HG03571 (cell line): ENCODE data around the gene STPG4.
"Not testable (repeated sequence)": the region's sequence is repeated elsewhere in the genome, so short reads cannot be mapped to it uniquely, and the experiment has no call there.

Source experiments
- ATAC-seq: cut with Tn5 transposase; IDR thresholded peaks from one replicate; pipeline ENCODE4 v1.9.1; 2021; ENCODE audit not compliant: unreplicated experiment

The STPG4 gene

GRCh38 chr2:47173986-47174732 lies 19.1 kb upstream of the STPG4 start:
- no peak for ATAC-seq

DNA sequence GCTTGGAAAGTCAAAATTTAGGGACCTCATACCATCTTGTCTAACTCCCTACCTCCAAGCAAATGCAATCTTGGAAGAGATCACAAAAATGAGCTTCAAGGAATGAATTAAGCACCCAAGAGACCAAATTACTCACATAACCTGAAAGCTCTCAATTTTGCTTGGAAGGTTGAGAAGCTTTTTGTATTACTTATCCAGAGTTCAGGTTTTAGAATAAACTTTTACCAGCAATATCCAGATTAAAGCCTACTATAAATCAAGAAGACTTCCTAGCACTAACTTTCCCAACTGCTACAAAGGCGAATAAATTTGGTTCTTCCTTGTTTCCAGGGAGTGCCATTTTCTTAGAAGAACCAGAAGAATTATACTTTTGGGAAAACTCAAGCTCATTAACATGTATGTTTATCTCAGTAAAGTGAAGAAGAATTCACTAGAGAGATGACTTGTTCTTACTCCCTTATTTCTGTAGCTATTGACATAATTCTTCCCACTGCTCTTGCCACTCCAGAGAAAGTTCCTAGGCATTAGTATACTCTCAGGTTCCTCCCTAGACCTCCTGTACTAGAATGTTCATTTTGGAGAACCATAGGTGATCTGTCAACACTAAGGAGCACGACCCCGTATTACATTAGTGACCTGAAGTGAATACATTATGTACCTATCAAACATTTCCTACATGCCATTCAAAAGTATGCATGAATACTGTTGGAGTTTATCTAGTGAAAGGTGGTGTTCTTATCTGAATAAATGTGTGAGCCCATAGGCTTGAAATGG lies 18.0 kb upstream of the STPG4 start:
- ATAC-seq = no peak

GRCh38 chr2:47172156-47172921 lies 17.2 kb upstream of the STPG4 start:
- no peak for ATAC-seq

DNA sequence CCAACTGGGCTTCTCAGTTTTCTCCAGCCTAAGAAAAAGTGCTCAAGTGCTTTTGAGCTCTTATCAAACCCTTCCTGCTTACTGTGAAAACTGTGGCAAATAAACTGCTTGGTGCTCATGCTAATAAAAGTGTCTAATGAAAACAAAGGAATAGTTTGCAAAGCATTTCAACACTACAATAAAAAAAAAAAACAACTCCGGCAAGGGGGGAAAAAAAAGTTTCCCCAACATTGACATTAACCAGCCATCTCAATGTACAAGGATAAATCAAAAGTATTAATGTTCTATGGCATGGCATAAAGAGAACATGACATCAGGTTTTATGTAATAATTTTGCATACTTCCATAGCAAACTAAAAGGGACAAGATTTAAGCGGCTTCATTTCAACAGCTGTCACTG lies 14.7 kb upstream of the STPG4 start:
- no peak for ATAC-seq

DNA sequence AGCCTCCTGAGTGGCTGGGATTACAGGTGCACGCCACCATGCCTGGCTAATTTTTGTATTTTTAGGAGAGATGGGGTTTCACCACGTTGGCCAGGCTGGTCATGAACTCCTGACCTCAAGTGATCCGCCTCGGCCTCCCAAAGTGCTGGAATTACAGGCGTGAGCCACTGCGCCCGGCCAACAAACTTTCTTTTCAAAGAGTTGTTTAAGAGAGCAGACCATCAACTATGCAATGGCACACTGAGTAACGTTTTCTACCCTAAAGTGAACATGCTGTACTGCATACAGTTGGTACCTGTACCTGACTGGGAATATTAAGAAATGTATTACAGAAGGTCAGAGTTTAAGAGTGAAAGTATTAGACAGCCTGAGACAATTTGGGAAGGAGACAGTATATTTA lies 13.8 kb upstream of the STPG4 start:
- ATAC-seq = not testable (repeated sequence)

DNA sequence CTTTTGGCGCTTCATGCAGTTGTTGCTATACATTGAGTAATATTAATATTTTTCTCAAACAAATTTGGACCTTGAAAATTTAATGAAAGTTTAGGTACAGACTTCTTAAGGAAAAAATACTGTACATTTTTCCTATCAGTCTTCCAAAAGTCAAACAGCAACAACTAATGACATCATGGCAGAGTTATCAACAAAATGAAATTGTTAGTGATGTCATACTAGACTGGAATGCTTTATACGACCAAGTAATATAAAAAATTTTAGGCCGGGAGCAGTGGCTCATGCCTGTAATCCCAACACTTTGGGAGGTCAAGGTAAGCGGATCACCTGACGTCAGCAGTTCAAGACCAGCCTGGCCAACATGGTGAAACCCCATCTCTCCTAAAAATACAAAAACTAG lies 12.0 kb upstream of the STPG4 start:
- no peak for ATAC-seq

DNA sequence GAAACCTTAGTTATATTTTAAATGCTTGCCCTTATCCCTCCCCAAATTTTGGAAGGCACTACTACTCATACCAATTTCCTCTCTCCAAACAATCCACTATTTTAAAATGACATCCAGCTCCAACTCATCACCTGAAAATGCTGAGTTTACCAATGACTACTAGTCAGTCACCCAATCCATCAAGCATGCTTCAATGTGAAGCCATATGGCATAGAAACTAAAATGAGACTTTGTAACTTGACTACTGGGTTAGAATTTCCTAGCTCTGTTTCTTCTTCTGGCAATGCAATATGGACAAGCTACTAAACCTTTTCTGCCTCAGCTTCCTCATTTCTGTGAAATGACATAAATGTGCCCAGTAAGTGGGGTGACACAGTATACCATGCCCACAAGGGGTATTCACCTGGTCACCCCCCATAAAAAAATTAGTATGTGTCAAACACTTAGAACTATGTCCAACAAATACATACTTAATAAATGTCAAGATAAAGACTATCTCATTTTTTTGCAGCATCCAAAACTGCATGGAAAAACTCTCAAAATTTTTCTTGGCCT lies 10.0 kb upstream of the STPG4 start:
- ATAC-seq = no peak

- no peak for ATAC-seq
Observed at GRCh38 chr2:47162780-47163179, 7.7 kb upstream of the STPG4 start.

- ATAC-seq = no peak
Observed at GRCh38 chr2:47161475-47161874, 6.4 kb upstream of the STPG4 start.

- no peak for ATAC-seq
Observed at GRCh38 chr2:47160660-47161059, 5.6 kb upstream of the STPG4 start.

DNA sequence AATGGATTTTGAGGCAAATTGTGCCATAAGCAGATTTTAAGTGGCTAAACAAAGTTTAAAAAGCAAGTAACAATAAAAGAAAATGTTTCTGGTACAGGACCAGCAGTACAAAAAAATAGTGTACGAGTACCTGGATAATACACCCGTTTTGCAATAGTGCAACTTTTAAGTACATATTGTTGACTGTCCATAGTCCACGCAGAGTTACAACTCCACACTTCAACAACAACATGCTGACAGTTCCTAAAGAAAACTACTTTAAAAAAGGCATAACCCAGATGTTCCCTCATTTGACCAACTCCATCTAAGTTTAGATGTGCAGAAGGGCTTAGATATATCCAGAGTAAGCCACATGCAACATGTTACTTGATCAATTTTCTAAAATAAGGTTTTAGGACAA lies 5.1 kb upstream of the STPG4 start:
- no peak for ATAC-seq

DNA sequence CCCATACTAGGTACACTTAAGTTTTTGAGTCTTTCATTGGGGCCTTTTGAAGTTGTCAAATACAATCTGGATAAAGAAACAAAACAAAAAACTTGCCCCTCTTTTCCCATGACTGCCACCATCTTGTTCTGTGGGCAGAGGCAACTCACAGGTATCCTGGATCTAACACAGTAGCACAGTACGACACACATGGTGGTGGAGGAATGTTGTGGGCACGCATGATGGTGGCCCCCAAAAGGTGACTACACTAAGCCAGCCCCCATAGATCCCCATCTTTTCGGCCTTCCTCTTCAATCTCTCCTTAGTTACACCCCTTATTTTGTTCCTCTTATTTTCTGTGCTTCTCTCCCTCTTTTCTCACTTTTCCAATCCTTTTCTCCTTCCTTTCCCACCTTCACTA lies 4.5 kb upstream of the STPG4 start:
- ATAC-seq = no peak

GRCh38 chr2:47158576-47158975 lies 3.5 kb upstream of the STPG4 start:
- ATAC-seq = no peak

DNA sequence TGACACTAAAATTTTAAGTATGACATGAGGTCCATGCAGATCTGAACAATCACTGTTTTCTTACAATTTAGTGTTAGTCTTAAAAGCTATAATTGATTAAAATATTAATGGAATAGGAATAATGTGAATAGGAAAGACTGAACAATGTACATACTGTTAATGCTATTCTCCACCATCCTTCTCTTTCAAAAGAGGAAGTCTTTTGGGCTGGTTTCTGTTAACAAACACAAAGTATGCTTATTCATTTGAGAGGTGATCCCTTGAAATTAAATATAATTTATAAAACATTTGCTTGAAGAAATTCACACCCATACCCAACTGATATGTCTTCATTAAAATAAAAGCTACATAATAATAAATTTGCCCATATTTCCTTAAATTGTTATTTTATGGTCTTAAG lies 2.3 kb downstream of the STPG4 start:
- ATAC-seq = no peak

- no peak for ATAC-seq
Observed at GRCh38 chr2:47150175-47150574, 4.9 kb downstream of the STPG4 start.

DNA sequence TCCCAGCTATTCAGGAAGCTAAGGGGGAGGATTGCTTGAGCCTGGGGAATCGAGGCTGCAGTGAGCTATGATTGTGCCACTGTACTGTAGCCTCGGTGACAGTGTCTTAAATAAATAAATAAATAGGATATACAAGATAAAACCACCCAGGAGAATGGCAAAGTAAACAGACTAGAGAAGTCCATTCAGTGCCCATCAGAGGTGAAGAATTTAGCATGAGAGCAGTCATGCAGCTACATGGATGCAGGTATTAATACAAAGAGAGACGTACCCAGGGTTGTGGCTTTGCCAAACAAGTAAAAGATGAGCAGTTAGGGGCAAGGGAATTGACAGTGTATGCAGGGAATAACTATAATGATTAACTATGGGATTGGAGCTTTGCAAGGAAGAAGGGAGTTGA lies 8.1 kb downstream of the STPG4 start:
- ATAC-seq = no peak

DNA sequence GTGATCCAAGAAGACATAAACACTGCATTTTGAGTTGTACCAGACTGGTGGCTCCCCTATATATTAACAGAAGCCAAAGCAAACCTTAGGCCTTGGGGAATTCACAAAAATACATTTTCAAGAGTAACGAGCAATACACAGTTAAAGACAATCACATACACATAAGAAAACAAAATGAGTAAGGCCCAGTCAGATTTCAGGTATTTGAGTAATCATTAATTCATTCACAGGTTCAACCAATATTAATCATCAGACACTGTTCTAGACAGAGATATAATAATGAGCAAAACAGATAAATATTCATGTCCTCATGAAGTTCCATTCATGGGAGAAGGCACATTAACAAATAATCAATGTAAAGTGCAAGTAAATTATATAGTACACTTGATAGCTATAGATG lies 9.6 kb downstream of the STPG4 start:
- no peak for ATAC-seq

DNA sequence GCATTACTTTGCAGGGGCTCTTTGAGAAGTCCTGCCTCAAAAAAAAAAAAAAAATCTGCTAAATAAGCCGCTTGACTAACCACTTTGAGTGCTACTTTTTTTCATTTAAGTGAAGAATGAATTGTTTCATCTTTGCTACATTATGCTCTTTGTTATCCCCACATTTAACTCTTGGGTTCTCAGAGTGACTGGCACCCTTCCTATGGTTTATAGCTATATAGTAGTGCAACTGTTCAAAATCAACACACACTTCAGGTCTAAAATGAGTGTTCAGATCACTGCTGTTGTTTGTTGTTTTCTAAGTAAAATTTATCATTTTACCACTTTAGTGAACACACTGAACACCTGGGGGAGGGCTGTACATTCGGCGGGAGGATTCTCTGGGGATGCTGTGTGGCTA lies 13.6 kb downstream of the STPG4 start:
- ATAC-seq = no peak

GRCh38 chr2:47134386-47135090 lies 20.6 kb downstream of the STPG4 start:
- no peak for ATAC-seq

DNA sequence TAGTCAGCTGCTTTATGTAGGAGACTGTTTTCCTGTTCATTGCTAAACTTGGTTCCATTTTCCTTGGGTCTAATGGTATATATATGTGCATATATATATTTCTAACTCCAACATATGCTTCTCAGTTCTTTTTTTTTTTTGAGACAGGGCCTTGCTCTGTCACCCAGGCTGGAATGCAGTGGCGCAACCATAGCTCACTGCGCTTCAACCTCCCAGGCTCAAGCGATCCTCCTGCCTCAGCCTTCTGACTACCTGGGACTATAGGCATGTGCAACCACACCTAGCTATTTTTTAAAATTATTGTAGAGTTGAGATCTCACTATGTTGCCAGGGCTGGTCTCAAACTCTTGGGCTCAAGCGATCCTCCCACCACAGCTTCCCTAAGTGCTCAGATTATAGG lies 22.1 kb downstream of the STPG4 start:
- ATAC-seq = no peak

- ATAC-seq = no peak
Observed at GRCh38 chr2:47129191-47129706, 25.9 kb downstream of the STPG4 start.
